ENCODE measurements around the gene JMY.

Gene JMY

GRCh38 chr5:79287907-79288306 is 52.0 kb downstream of the JMY start:
- no peak for FAIRE-seq

GRCh38 chr5:79295029-79295428 is 59.1 kb downstream of the JMY start:
- no peak for FAIRE-seq

DNA sequence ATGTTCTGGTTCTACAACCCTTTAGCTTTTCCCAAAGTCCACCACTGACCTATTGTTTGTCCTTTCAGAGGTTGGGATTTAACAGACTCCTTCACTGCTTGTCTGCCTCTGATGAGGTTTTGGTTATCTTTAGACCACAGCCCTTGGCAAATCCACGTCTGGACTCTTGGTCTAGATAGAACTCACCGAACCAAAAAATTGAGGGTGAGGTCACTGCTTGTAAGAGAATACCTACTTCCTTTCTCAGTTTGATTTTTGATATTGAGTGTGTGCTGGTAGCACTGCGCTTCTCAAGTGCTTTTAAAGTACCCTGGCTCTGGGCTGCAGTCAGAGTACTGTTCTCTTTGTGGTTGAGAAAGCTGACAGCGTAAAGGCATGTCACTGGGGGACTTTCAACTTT is 61.7 kb downstream of the JMY start:
- FAIRE-seq, result no peak

DNA sequence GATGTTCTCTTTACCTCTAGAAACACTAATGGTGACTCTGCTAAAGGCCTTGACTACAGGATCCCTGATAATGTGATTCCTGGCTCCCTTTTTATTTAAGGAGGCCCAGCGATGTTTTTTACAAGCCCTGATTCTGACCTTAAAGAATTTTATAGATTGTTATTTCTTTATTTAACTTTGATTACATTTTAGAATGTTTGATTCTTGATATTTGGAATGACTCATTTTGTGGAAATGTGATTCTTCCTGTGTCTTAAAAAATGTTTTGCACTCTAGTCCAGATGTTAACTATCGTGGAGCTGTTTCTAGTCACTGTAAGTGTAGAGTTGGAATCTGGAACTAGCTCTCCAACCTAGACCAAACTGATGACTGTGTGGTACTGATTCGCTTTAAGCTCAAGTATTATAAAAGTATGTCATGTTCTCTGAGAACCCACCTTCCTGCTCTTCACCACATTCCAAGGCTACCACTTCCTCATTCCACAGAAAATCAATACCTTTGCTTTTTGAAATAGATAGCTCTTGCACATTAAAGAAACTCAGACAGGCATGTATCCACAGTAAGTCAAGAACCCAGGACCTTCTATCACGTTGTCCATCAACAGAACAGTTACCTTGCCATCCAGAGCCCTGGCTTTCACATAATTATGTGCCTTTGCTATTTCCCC is 65.2 kb downstream of the JMY start:
- FAIRE-seq, result no peak

- FAIRE-seq, result no peak
Measured at GRCh38 chr5:79302454-79302853, 66.5 kb downstream of the JMY start.

- no peak for FAIRE-seq
Measured at GRCh38 chr5:79305706-79306105, 69.8 kb downstream of the JMY start.

GRCh38 chr5:79318935-79319614 is 83.1 kb downstream of the JMY start:
- FAIRE-seq, result no peak

GRCh38 chr5:79329453-79329852 is 93.5 kb downstream of the JMY start:
- no peak for FAIRE-seq

DNA sequence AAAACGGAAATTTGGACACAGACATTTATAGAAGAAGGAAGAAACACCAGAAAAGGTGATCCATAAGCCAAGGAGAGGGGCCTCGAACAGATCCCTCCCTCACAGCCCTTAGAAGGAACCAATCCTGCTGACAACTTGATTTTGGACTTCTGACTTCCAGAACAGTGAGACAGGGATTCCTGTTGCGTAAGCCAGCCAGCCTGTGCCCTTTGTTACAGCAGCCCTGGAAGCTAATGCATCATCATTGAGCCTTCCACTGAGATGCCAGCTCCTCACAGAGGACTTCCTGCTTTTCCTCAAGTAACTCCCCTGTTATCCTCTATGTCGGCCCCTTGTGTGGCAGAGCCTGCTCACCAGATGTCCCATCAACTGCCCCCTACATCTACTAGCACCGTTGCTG is 94.1 kb downstream of the JMY start:
- no peak for FAIRE-seq

DNA sequence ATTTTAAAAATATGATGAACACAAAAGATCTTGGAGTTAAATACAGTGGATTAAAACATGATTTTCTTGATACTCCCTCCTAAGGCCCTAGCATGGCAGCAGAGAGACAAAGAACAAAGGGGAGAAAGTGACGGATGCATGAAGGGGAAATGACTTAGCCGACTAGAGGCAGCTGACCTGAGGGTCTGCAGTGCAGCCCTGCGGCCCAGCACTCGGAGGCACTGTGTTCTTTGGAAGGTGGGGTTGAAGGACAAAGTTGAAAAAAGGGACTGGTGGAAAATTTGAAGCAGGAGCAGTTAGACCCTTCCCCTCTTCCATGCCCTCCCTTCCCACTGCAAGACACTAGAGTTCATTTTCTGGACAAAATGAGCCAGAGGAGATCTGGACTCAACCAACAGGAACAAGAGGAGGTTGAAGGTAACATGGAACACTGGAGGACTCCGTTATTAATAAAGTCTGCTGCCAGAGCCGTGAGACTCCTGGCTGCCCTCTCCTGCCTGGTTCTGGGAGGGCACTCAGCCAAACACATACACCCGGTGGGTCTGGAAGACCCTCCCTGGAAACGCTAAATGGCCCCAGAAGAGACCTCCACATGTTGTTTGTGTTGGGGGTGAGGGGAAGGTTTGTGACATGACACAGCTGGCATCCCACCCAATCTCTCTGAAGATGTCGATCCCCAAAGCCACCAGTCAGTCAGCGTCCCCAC is 98.1 kb downstream of the JMY start:
- FAIRE-seq, result no peak

- no peak for FAIRE-seq
Measured at GRCh38 chr5:79346420-79346824, 110.5 kb downstream of the JMY start.

GRCh38 chr5:79349047-79349446 is 113.1 kb downstream of the JMY start:
- FAIRE-seq, result no peak

GRCh38 chr5:79349881-79350280 is 114.0 kb downstream of the JMY start:
- no peak for FAIRE-seq

- FAIRE-seq, result no peak
Measured at GRCh38 chr5:79357398-79357797, 121.5 kb downstream of the JMY start.

Measured in colon (tissue), 2 donors.